Left lung (tissue), 10 donors: ENCODE results near the gene DNMT3B. TPM values are rescaled to one million over a fixed set of nuclear protein-coding genes. Genes with fewer than 3 reads are reported as not detected.
A peak's percentile ranks its signal among the peaks of the same experiment; 100 is the strongest.

Experiments used
- ATAC-seq: fragments of 200-7000 bp; cut with Tn5 transposase; one replicate; pipeline ENCODE4 v1.9.1; 2020; ENCODE audit warnings: moderate library complexity
- DNase-seq, 4 donors: peaks; one replicate each; pipeline ENCODE4 v3.0.0-alpha.2; 2013 to 2020
- H3K27ac ChIP-seq, 2 donors: fragments of 200-600 bp; sonication (generic) in 1 of 2; one replicate each; pipeline versions ENCODE4 v1.5.0 to v1.8.0; 2020 to 2021
- H3K27me3 ChIP-seq, 2 donors: fragments of 200-600 bp; sonication (generic) in 1 of 2; one replicate each; pipeline versions ENCODE4 v1.5.0 to v1.8.0; 2020 to 2021
- H3K36me3 ChIP-seq, 2 donors: fragments of 200-600 bp; sonication (generic) in 1 of 2; one replicate each; pipeline versions ENCODE4 v1.5.0 to v1.8.0; 2020 to 2021
- H3K4me1 ChIP-seq, 2 donors: fragments of 200-600 bp; one replicate each; pipeline ENCODE4 v1.8.0; 2021
- H3K4me3 ChIP-seq, 2 donors: fragments of 200-600 bp; sonication (generic) in 1 of 2; one replicate each; pipeline versions ENCODE4 v1.5.0 to v1.8.0; 2020 to 2021; ENCODE audit warnings: mild to moderate bottlenecking in 1 of 2
- H3K9me3 ChIP-seq, 2 donors: fragments of 200-600 bp; sonication (generic) in 1 of 2; one replicate each; pipeline versions ENCODE4 v1.5.0 to v1.8.0; 2020 to 2021
- intact Hi-C, 2 donors: fragments of 100-400 bp; cut with DNase I; formaldehyde crosslinking; loops; one replicate each; pipeline versions ENCODE4 v1.11.2 to v1.14.2; 2022
- polyA plus RNA-seq, 6 donors: library from polyadenylated mRNA; unstranded; fragments of 120-200 nt; gene quantifications; one replicate each; pipeline ENCODE4 v1.2.1, GENCODE V29; 2013; ENCODE audit not compliant: insufficient read length in 6 of 6
- total RNA-seq, 2 donors: library from RNA; stranded (reverse); fragmentation: NEBNext Ultra II Directional; extraction: Animal tissue kit (Norgen Biotek cat#: 25700); gene quantifications; one replicate each; pipeline ENCODE4 v1.2.1, GENCODE V29; 2021
- TF ChIP-seq, protein P1 (sequence below), 2 donors: fragments of 200-600 bp; sonication (generic) in 1 of 2; IDR thresholded peaks; one replicate each; pipeline versions ENCODE4 v1.5.0 to v1.8.0; 2021; ENCODE audit warnings: antibody characterized with exemption in 2 of 2
- donor health status: DM: no; HTN: yes; CAD: no.
- donor health status: DM: no; HTN: no; CAD: no.

The DNMT3B gene
- total and polyA plus RNA-seq, 8 donors, result 0.86 to 8.3 (median 6.4) TPM

DNA sequence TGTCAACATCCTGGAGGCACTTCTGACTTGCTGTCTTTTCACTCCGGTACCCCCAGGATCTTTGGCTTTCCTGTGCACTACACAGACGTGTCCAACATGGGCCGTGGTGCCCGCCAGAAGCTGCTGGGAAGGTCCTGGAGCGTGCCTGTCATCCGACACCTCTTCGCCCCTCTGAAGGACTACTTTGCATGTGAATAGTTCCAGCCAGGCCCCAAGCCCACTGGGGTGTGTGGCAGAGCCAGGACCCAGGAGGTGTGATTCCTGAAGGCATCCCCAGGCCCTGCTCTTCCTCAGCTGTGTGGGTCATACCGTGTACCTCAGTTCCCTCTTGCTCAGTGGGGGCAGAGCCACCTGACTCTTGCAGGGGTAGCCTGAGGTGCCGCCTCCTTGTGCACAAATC, 45.5 kb downstream of the DNMT3B start:
- DNase-seq (peak in 1 of 4 donors; percentile 16), ATAC-seq (no peak)
- Histone ChIP-seq H3K27ac (no peak overlapping the region), H3K36me3 (no peaks in the 10 kb centered on the region), H3K4me1 (no peaks in the 10 kb centered on the region), H3K4me3 (no peak overlapping the region), H3K9me3 (no peaks in the 10 kb centered on the region), H3K27me3 (no peaks in the 10 kb centered on the region)
- TF ChIP-seq, protein P1, sequence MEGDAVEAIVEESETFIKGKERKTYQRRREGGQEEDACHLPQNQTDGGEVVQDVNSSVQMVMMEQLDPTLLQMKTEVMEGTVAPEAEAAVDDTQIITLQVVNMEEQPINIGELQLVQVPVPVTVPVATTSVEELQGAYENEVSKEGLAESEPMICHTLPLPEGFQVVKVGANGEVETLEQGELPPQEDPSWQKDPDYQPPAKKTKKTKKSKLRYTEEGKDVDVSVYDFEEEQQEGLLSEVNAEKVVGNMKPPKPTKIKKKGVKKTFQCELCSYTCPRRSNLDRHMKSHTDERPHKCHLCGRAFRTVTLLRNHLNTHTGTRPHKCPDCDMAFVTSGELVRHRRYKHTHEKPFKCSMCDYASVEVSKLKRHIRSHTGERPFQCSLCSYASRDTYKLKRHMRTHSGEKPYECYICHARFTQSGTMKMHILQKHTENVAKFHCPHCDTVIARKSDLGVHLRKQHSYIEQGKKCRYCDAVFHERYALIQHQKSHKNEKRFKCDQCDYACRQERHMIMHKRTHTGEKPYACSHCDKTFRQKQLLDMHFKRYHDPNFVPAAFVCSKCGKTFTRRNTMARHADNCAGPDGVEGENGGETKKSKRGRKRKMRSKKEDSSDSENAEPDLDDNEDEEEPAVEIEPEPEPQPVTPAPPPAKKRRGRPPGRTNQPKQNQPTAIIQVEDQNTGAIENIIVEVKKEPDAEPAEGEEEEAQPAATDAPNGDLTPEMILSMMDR (IDR thresholded peaks at IDR 0.05), result no peak
- intact Hi-C loops, result no loop called here

DNA sequence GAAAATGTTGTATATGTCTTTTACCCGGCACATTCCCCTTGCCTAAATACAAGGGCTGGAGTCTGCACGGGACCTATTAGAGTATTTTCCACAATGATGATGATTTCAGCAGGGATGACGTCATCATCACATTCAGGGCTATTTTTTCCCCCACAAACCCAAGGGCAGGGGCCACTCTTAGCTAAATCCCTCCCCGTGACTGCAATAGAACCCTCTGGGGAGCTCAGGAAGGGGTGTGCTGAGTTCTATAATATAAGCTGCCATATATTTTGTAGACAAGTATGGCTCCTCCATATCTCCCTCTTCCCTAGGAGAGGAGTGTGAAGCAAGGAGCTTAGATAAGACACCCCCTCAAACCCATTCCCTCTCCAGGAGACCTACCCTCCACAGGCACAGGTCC, 46.3 kb downstream of the DNMT3B start:
- no peak overlapping the region for H3K4me3 ChIP-seq
- no peaks in the 10 kb centered on the region for H3K9me3 ChIP-seq
- H3K4me1 ChIP-seq, result no peaks in the 10 kb centered on the region
- DNase-seq (no peak), ATAC-seq (no peak)
- H3K36me3 ChIP-seq, result no peaks in the 10 kb centered on the region
- TF ChIP-seq, protein P1 (IDR thresholded peaks at IDR 0.05), result no peak
- no peaks in the 10 kb centered on the region for H3K27me3 ChIP-seq
- intact Hi-C loops, result no loop called here
- H3K27ac ChIP-seq, result no peak overlapping the region

DNA sequence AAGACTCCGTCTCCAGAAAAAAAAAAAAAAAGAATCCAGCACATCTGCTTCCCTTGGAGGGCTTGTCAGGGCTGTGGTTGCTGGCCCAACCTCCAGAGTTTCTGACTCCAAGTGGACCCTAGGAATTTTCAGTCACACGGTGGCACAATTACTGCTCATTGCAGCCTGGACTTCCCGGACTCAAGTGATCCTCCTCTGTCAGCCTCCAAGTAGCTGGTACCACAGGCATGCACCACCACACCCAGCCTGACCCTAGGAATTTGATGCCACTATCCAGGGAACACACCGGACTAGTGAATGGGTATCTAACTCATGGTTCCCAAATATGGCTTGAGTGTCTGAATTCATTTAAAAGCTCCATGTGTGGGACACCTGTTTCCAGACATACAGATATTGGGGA, 47.7 kb downstream of the DNMT3B start:
- TF ChIP-seq, protein P1 (IDR thresholded peaks at IDR 0.05), result no peak
- Histone ChIP-seq H3K4me1 (no peaks in the 10 kb centered on the region), H3K4me3 (no peak overlapping the region), H3K27me3 (no peaks in the 10 kb centered on the region), H3K27ac (no peak overlapping the region), H3K9me3 (no peaks in the 10 kb centered on the region), H3K36me3 (no peaks in the 10 kb centered on the region)
- ATAC-seq, result no peak
- DNase-seq, result no peak
- intact Hi-C loops, result no loop called here

DNA sequence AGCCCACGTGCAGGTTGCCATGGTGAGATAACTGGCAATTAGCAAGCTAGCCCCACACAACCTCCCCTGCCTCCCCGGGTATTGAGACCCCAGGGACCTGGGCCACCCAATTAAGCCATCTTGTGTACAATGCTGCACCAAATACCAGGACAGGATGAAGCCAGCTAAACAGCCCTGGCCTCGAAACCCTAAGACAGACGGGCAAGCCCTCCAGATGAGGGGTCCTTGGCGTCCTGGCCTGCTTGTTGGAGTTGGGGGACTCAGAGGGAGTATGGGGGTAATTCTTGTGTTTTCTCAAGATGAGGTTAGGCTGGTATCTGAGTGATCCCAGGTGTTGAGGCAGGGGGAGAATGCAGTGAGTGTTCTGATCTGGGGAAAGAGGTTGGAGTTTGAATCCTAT, 48.8 kb downstream of the DNMT3B start:
- Histone ChIP-seq H3K27me3 (no peaks in the 10 kb centered on the region), H3K4me3 (no peak overlapping the region), H3K9me3 (no peaks in the 10 kb centered on the region), H3K27ac (no peak overlapping the region), H3K4me1 (no peaks in the 10 kb centered on the region), H3K36me3 (no peaks in the 10 kb centered on the region)
- no peak for ATAC-seq
- TF ChIP-seq, protein P1 (IDR thresholded peaks at IDR 0.05), result no peak
- no peak for DNase-seq
- intact Hi-C loops, result no loop called here

DNA sequence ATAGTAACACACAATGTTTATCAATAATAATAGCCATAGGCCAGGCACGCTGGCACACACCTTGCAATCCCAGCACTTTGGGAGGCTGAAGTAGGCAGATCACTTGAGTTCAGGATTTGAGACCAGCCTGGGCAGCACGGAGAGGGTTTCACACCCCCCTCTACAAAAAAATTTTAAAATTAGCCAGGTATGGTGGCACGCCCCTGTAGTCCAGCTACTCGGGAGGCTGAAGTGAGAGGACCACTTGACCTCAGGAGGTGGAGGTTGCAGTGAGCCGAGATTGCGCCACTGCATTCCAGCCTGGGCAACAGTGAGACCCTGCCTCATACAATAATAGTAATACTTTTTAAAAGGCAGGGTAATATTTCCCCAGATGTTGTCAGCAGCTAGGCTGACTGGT, 49.7 kb downstream of the DNMT3B start:
- Histone ChIP-seq H3K36me3 (no peaks in the 10 kb centered on the region), H3K4me3 (no peak overlapping the region), H3K27me3 (no peaks in the 10 kb centered on the region), H3K9me3 (no peaks in the 10 kb centered on the region), H3K27ac (no peak overlapping the region), H3K4me1 (no peaks in the 10 kb centered on the region)
- TF ChIP-seq, protein P1 (IDR thresholded peaks at IDR 0.05), result no peak
- ATAC-seq (no peak), DNase-seq (no peak)
- intact Hi-C loops, result no loop called here
